K562 (cell line): ENCODE data around the gene WIPF1. TPM values are rescaled to one million over a fixed set of nuclear protein-coding genes. Genes with fewer than 3 reads are reported as not detected.

ENCODE experiments used
- AFF1 ChIP-seq, 2 experiments: fragments of 450-650 bp; IDR thresholded peaks; 2 replicates each; pipeline ENCODE4 v1.6.1; 2018; ENCODE audit warnings: mild to moderate bottlenecking in 2 of 2, low read depth in 1 of 2; ENCODE audit not compliant: partially characterized antibody in 2 of 2
- BRD9 ChIP-seq: fragments of 450-650 bp; IDR thresholded peaks from 2 replicates; pipeline ENCODE4 v1.6.1; 2018; ENCODE audit warnings: low read depth; ENCODE audit not compliant: partially characterized antibody
- GATA2 ChIP-seq: sonication (generic); formaldehyde crosslinking; IDR thresholded peaks from 2 replicates; pipeline ENCODE4 v1.4.0; 2020; ENCODE audit warnings: mild to moderate bottlenecking, missing genetic modification reagents
- GTF3C2 ChIP-seq: IDR thresholded peaks from 3 replicates; pipeline ENCODE4 v1.6.1; 2011; ENCODE audit warnings: borderline replicate concordance, mild to moderate bottlenecking, moderate library complexity; ENCODE audit not compliant: insufficient read length; ENCODE audit errors: extremely low read depth
- HEY1 ChIP-seq: fragments of 250-450 bp; sonication (Bioruptor Pico); IDR thresholded peaks from 2 replicates; pipeline ENCODE4 v1.5.0; 2020; ENCODE audit warnings: mild to moderate bottlenecking, moderate library complexity, borderline replicate concordance
- HMBOX1 ChIP-seq: sonication (generic); IDR thresholded peaks from 2 replicates; pipeline ENCODE4 v1.6.1; 2016
- JUNB ChIP-seq: fragments of 450-650 bp; formaldehyde crosslinking; conservative IDR thresholded peaks from 2 replicates; pipeline ENCODE4 v1.4.0; 2020; ENCODE audit warnings: mild to moderate bottlenecking
- PML ChIP-seq: IDR thresholded peaks from 2 replicates; pipeline ENCODE4 v1.6.1; 2012; ENCODE audit warnings: low read length, inconsistent platforms
- SMAD2 ChIP-seq: fragments of 150-350 bp; IDR thresholded peaks from 2 replicates; pipeline ENCODE4 v1.6.1; 2014; ENCODE audit warnings: low read depth, mild to moderate bottlenecking, low read length
- SREBF2 ChIP-seq: sonication (generic); formaldehyde crosslinking; IDR thresholded peaks from 2 replicates; pipeline ENCODE4 v1.4.0; 2020; ENCODE audit warnings: mild to moderate bottlenecking, missing genetic modification reagents
- TCF7L2 ChIP-seq: fragments of 150-350 bp; IDR thresholded peaks from 2 replicates; pipeline ENCODE4 v1.6.1; 2016; ENCODE audit warnings: low read depth, mild to moderate bottlenecking, low read length, moderate library complexity
- YBX1 ChIP-seq: fragments of 450-650 bp; IDR thresholded peaks from 2 replicates; pipeline ENCODE4 v1.7.1; 2016; ENCODE audit warnings: mild to moderate bottlenecking
- ZBTB7A ChIP-seq: IDR thresholded peaks from 2 replicates; pipeline ENCODE4 v1.6.1; 2011; ENCODE audit warnings: low read depth, mild to moderate bottlenecking, low read length, moderate library complexity, borderline replicate concordance; ENCODE audit not compliant: control insufficient read depth
- ZNF324 ChIP-seq: fragments of 250-450 bp; sonication (Bioruptor Pico); IDR thresholded peaks from 2 replicates; pipeline ENCODE4 v1.4.0; 2020; ENCODE audit warnings: mild to moderate bottlenecking
- ZZZ3 ChIP-seq: fragments of 450-650 bp; IDR thresholded peaks from 2 replicates; pipeline ENCODE4 v1.6.1; 2016; ENCODE audit warnings: antibody characterized with exemption, mild to moderate bottlenecking, moderate library complexity
- polyA plus RNA-seq, 8 experiments: library from polyadenylated mRNA; depleted of rRNA in 4 of 8; stranded (reverse) in 5 of 8; unstranded in 3 of 8; fragments of >200 nt; fragmentation: Nextera tagmentation in 2 of 8; fragmentation: Illumina TruSeq in 1 of 8; extraction: Ambion mirVana in 2 of 8; extraction: Trizol in 1 of 8; gene quantifications; 2 replicates each; pipeline versions ENCODE4 v1.2.1 to v1.2.3, GENCODE V29; 2011 to 2014; ENCODE audit warnings: inconsistent platforms in 1 of 8, missing spikeins in 1 of 8
- total RNA-seq, 7 experiments: library from RNA; depleted of rRNA in 6 of 7; stranded (reverse); fragments of >200 nt in 6 of 7; fragmentation: Illumina TruSeq in 2 of 7; extraction: Trizol in 2 of 7; gene quantifications; 2 replicates each; pipeline versions ENCODE4 v1.2.1 to v1.2.3, GENCODE V29; 2011 to 2021; ENCODE audit warnings: low replicate concordance in 1 of 7

The WIPF1 gene
- total and polyA plus RNA-seq, 9 of the 15 experiments (the other 6 are each of a cell fraction or from before 2014, with no cell fraction given), result 0.54 to 4.9 (median 2.4) TPM

GRCh38 chr2:174546519-174547506 lies 50.8 kb downstream of the WIPF1 start (continued):
- TF ChIP-seq GTF3C2 (no peak), JUNB (CRISPR knock-in tag) (no peak), HMBOX1 (no peak), BRD9 (peak; percentile 28), YBX1 (no peak), TCF7L2 (no peak), AFF1 (IDR thresholded peaks at IDR 0.05; ENCODE audit: low read depth in 1 of 2, partially characterized antibody in 2 of 2) (no peak), PML (no peak; the same call in 1 of the 2 replicates), ZNF324 (CRISPR knock-in tag) (no peak), SREBF2 (CRISPR knock-in tag) (no peak), SMAD2 (no peak), GATA2 (CRISPR knock-in tag) (no peak), HEY1 (peak; percentile 34; the same call in 1 of the 2 replicates), ZBTB7A (no peak), ZZZ3 (no peak)
